Naive thymus-derived CD4-positive, alpha-beta T cell (primary cell): ENCODE measurements around the gene CORO2A. TPM values are rescaled to one million over a fixed set of nuclear protein-coding genes. Genes with fewer than 3 reads are reported as not detected.

ENCODE experiments used
- ATAC-seq: fragments of 150-1000 bp; cut with Tn5 transposase; 2 replicates; pipeline ENCODE4 v1.10.0; 2021; ENCODE audit warnings: mild to moderate bottlenecking, moderate library complexity
- CTCF ChIA-PET: fragments of 350-600 bp; sonication (Branson Sonifier 250); formaldehyde crosslinking; loops from one replicate; lab custom pipeline; 2021; ENCODE audit warnings: antibody characterized with exemption; lab: Charles Lee
- POLR2A ChIA-PET: fragments of 350-600 bp; sonication (Branson Sonifier 250); formaldehyde crosslinking; loops from one replicate; lab custom pipeline; 2021; ENCODE audit warnings: antibody characterized with exemption, inconsistent platforms; lab: Charles Lee
- DNase-seq, 9 donors: peaks; one replicate each; pipeline versions ENCODE4 v3.0.0 to v3.0.0-alpha.2; 2020 to 2022; ENCODE audit warnings: mixed read lengths in 1 of 9
- H3K27ac ChIP-seq: one replicate; pipeline ENCODE4 v1.7.0; 2013; ENCODE audit warnings: mild to moderate bottlenecking, low read depth, low read length, moderate library complexity
- H3K27me3 ChIP-seq, 2 donors: one replicate each; pipeline ENCODE4 v1.7.0; 2013; ENCODE audit warnings: low read length in 2 of 2, mild to moderate bottlenecking in 2 of 2, moderate library complexity in 2 of 2; ENCODE audit not compliant: control insufficient read depth in 2 of 2, insufficient read depth in 2 of 2
- H3K36me3 ChIP-seq, 3 experiments: 1 replicate in 2 of 3; 2 replicates in 1 of 3; pipeline ENCODE4 v1.7.0; 2013; ENCODE audit warnings: low read length in 3 of 3, mild to moderate bottlenecking in 3 of 3, moderate library complexity in 1 of 3; ENCODE audit not compliant: insufficient read depth in 3 of 3, control insufficient read depth in 2 of 3
- H3K4me1 ChIP-seq, 2 donors: one replicate each; pipeline ENCODE4 v1.7.0; 2013; ENCODE audit warnings: low read length in 2 of 2, mild to moderate bottlenecking in 2 of 2, moderate library complexity in 1 of 2; ENCODE audit not compliant: control insufficient read depth in 2 of 2, insufficient read depth in 2 of 2
- H3K4me3 ChIP-seq: 2 replicates; pipeline ENCODE4 v1.7.0; 2013; ENCODE audit warnings: mild to moderate bottlenecking, low read length
- H3K9me3 ChIP-seq, 3 experiments: 1 replicate in 2 of 3; 2 replicates in 1 of 3; pipeline ENCODE4 v1.7.0; 2013; ENCODE audit warnings: low read length in 3 of 3; ENCODE audit not compliant: control insufficient read depth in 2 of 3
- H3K27ac Mint-ChIP-seq, 9 donors: one replicate each; pipeline ENCODE4 v1.8.0; 2020 to 2022; ENCODE audit warnings: mixed read lengths in 9 of 9, mild to moderate bottlenecking in 8 of 9, moderate library complexity in 5 of 9, inconsistent platforms in 2 of 9
- H3K27me3 Mint-ChIP-seq, 5 donors: one replicate each; pipeline ENCODE4 v1.8.0; 2021 to 2022; ENCODE audit warnings: mixed read lengths in 5 of 5, mild to moderate bottlenecking in 1 of 5
- H3K36me3 Mint-ChIP-seq, 5 donors: one replicate each; pipeline ENCODE4 v1.8.0; 2020 to 2022; ENCODE audit warnings: mixed read lengths in 5 of 5, mild to moderate bottlenecking in 3 of 5, inconsistent platforms in 1 of 5
- H3K4me1 Mint-ChIP-seq, 7 donors: one replicate each; pipeline ENCODE4 v1.8.0; 2020 to 2022; ENCODE audit warnings: mixed read lengths in 7 of 7, mild to moderate bottlenecking in 3 of 7, inconsistent platforms in 1 of 7
- H3K4me3 Mint-ChIP-seq, 10 donors: one replicate each; pipeline ENCODE4 v1.8.0; 2020 to 2022; ENCODE audit warnings: mild to moderate bottlenecking in 10 of 10, mixed read lengths in 10 of 10, moderate library complexity in 6 of 10, inconsistent platforms in 2 of 10
- H3K9me3 Mint-ChIP-seq, 11 donors: one replicate each; pipeline ENCODE4 v1.8.0; 2020 to 2022; ENCODE audit warnings: mixed read lengths in 11 of 11, mild to moderate bottlenecking in 4 of 11, inconsistent platforms in 1 of 11, moderate library complexity in 1 of 11
- intact Hi-C, 2 donors: fragments of 100-400 bp; cut with micrococcal nuclease; formaldehyde crosslinking; loops; one replicate each; pipeline ENCODE4 v1.15.1; 2023
- polyA plus RNA-seq, 2 donors: library from polyadenylated mRNA; unstranded; fragments of 300-500 nt; fragmentation: Illumina TruSeq; gene quantifications; one replicate each; pipeline ENCODE4 v1.2.3, GENCODE V29; 2021
- total RNA-seq, 6 experiments: library from RNA in 5 of 6; stranded (reverse) in 5 of 6; gene quantifications; 1 replicate in 5 of 6; 2 replicates in 1 of 6; pipeline ENCODE4 v1.2.3 and lab custom pipeline; 2021 to 2026

Gene CORO2A
- total and polyA plus RNA-seq, 7 experiments from 2014 or later = 3.0 to 9.7 (median 7.7) TPM

GRCh38 chr9:98234245-98234825 lies 41.9 kb upstream of the CORO2A start:
- H3K27me3 ChIP-seq = no peaks in the 10 kb centered on the region
- H3K4me1 ChIP-seq = no peaks in the 10 kb centered on the region
- Mint-ChIP-seq H3K4me3 (no peak overlapping the region), H3K27me3 (no peaks in the 10 kb centered on the region), H3K4me1 (no peaks in the 10 kb centered on the region), H3K27ac (no peak overlapping the region), H3K9me3 (peaks cover 0 to 2% (median 0%) of the 10 kb centered on the region in 11 donors), H3K36me3 (peaks cover 4 to 46% (median 8%) of the 10 kb centered on the region in 5 donors)
- no peak overlapping the region for H3K4me3 ChIP-seq
- H3K36me3 ChIP-seq = peaks cover 0 to 38% (median 0%) of the 10 kb centered on the region in 3 experiments
- no peak overlapping the region for H3K27ac ChIP-seq
- H3K9me3 ChIP-seq = no peaks in the 10 kb centered on the region
- ATAC-seq = no peak
- ChIA-PET CTCF (interaction anchor here (0.6 to 1.7 kb wide), 3 partner anchors 28 to 160 kb away, joined by 3 read pairs; no protein-coding TSS in a partner anchor), POLR2A (interaction anchor here (0.6 to 1.1 kb wide), 2 partner anchors 21 to 23 kb away, joined by 4 to 5 read pairs; partner anchors contain the start of gene TBC1D2)
- DNase-seq = no peak
- intact Hi-C loops = loop anchor here in 1 of 2 donors (1.0 kb wide), 1 partner anchor 160 kb away; no protein-coding TSS in a partner anchor

GRCh38 chr9:98232926-98233325 lies 40.5 kb upstream of the CORO2A start:
- no peak for DNase-seq
- Mint-ChIP-seq H3K4me3 (no peak overlapping the region), H3K9me3 (peaks cover 0 to 2% (median 0%) of the 10 kb centered on the region in 11 donors), H3K27ac (no peak overlapping the region), H3K27me3 (no peaks in the 10 kb centered on the region), H3K36me3 (peaks cover 4 to 56% (median 13%) of the 10 kb centered on the region in 5 donors), H3K4me1 (no peaks in the 10 kb centered on the region)
- H3K4me3 ChIP-seq = no peak overlapping the region
- intact Hi-C loops = no loop called here
- H3K9me3 ChIP-seq = no peaks in the 10 kb centered on the region
- ChIA-PET CTCF (interaction anchor here (1.7 kb wide), 1 partner anchor 27 kb away, joined by 3 read pairs; no protein-coding TSS in a partner anchor), POLR2A (no interaction called here)
- peaks cover 0 to 51% (median 0%) of the 10 kb centered on the region in 3 experiments for H3K36me3 ChIP-seq
- no peak for ATAC-seq
- H3K27me3 ChIP-seq = no peaks in the 10 kb centered on the region
- no peak overlapping the region for H3K27ac ChIP-seq
- no peaks in the 10 kb centered on the region for H3K4me1 ChIP-seq

- H3K27ac ChIP-seq = no peak overlapping the region
- Mint-ChIP-seq H3K27ac (peak overlapping the region in 1 of 9 donors; percentile 31), H3K9me3 (peaks cover 0 to 2% (median 0%) of the 10 kb centered on the region in 11 donors), H3K4me1 (no peaks in the 10 kb centered on the region), H3K27me3 (no peaks in the 10 kb centered on the region), H3K4me3 (no peak overlapping the region), H3K36me3 (peaks cover 4 to 59% (median 13%) of the 10 kb centered on the region in 5 donors)
- ChIA-PET CTCF (no interaction called here), POLR2A (no interaction called here)
- DNase-seq (no peak), ATAC-seq (no peak)
- peaks cover 0 to 59% (median 0%) of the 10 kb centered on the region in 3 experiments for H3K36me3 ChIP-seq
- no peak overlapping the region for H3K4me3 ChIP-seq
- H3K9me3 ChIP-seq = no peaks in the 10 kb centered on the region
- no peaks in the 10 kb centered on the region for H3K4me1 ChIP-seq
- intact Hi-C loops = no loop called here
- no peaks in the 10 kb centered on the region for H3K27me3 ChIP-seq
Measured at GRCh38 chr9:98231770-98232478, 39.5 kb upstream of the CORO2A start.

GRCh38 chr9:98230789-98231188 lies 38.4 kb upstream of the CORO2A start:
- ChIA-PET CTCF (interaction anchor here (0.6 kb wide), 1 partner anchor 8 kb away, joined by 3 read pairs; no protein-coding TSS in a partner anchor), POLR2A (no interaction called here)
- peaks cover 0 to 69% (median 0%) of the 10 kb centered on the region in 3 experiments for H3K36me3 ChIP-seq
- intact Hi-C loops = no loop called here
- H3K4me3 ChIP-seq = no peak overlapping the region
- H3K27ac ChIP-seq = no peak overlapping the region
- H3K9me3 ChIP-seq = no peaks in the 10 kb centered on the region
- H3K4me3 Mint-ChIP-seq = no peak overlapping the region
- H3K9me3 Mint-ChIP-seq = peaks cover 0 to 2% (median 0%) of the 10 kb centered on the region in 11 donors
- no peaks in the 10 kb centered on the region for H3K27me3 ChIP-seq
- no peaks in the 10 kb centered on the region for H3K27me3 Mint-ChIP-seq
- peaks cover 2 to 68% (median 9%) of the 10 kb centered on the region in 5 donors for H3K36me3 Mint-ChIP-seq
- ATAC-seq (no peak), DNase-seq (no peak)
- peak overlapping the region in 2 of 9 donors; percentile 19 to 40 for H3K27ac Mint-ChIP-seq
- H3K4me1 ChIP-seq = no peaks in the 10 kb centered on the region
- H3K4me1 Mint-ChIP-seq = no peaks in the 10 kb centered on the region

- no peak overlapping the region for H3K4me3 Mint-ChIP-seq
- Histone ChIP-seq H3K4me3 (no peak overlapping the region), H3K36me3 (peaks cover 0 to 74% (median 0%) of the 10 kb centered on the region in 3 experiments), H3K27me3 (no peaks in the 10 kb centered on the region), H3K9me3 (no peaks in the 10 kb centered on the region), H3K4me1 (no peaks in the 10 kb centered on the region), H3K27ac (no peak overlapping the region)
- intact Hi-C loops = no loop called here
- ATAC-seq (no peak), DNase-seq (no peak)
- CTCF ChIA-PET = interaction anchor here (0.6 kb wide), 1 partner anchor 8 kb away, joined by 3 read pairs; no protein-coding TSS in a partner anchor
- H3K27ac Mint-ChIP-seq = peak overlapping the region in 1 of 9 donors; percentile 19
- H3K4me1 Mint-ChIP-seq = no peaks in the 10 kb centered on the region
- peaks cover 0 to 2% (median 0%) of the 10 kb centered on the region in 11 donors for H3K9me3 Mint-ChIP-seq
- POLR2A ChIA-PET = no interaction called here
- peaks cover 2 to 64% (median 9%) of the 10 kb centered on the region in 5 donors for H3K36me3 Mint-ChIP-seq
- H3K27me3 Mint-ChIP-seq = no peaks in the 10 kb centered on the region
Measured at GRCh38 chr9:98230304-98230703, 37.9 kb upstream of the CORO2A start.

GRCh38 chr9:98229620-98230019 lies 37.2 kb upstream of the CORO2A start:
- no peaks in the 10 kb centered on the region for H3K4me1 ChIP-seq
- H3K4me3 ChIP-seq = no peak overlapping the region
- ATAC-seq (no peak), DNase-seq (no peak)
- H3K27ac Mint-ChIP-seq = no peak overlapping the region
- no peaks in the 10 kb centered on the region for H3K27me3 ChIP-seq
- peaks cover 2 to 59% (median 9%) of the 10 kb centered on the region in 5 donors for H3K36me3 Mint-ChIP-seq
- no peak overlapping the region for H3K4me3 Mint-ChIP-seq
- no peaks in the 10 kb centered on the region for H3K9me3 ChIP-seq
- intact Hi-C loops = no loop called here
- H3K36me3 ChIP-seq = peaks cover 0 to 76% (median 0%) of the 10 kb centered on the region in 3 experiments
- CTCF ChIA-PET = no interaction called here
- H3K4me1 Mint-ChIP-seq = no peaks in the 10 kb centered on the region
- H3K9me3 Mint-ChIP-seq = no peaks in the 10 kb centered on the region
- H3K27me3 Mint-ChIP-seq = no peaks in the 10 kb centered on the region
- H3K27ac ChIP-seq = no peak overlapping the region
- POLR2A ChIA-PET = interaction anchor here (0.7 kb wide), 1 partner anchor 9 kb away, joined by 4 read pairs; no protein-coding TSS in a partner anchor
